ENCODE results near the gene ARHGEF9. TPM values are rescaled to one million over a fixed set of nuclear protein-coding genes. Genes with fewer than 3 reads are reported as not detected.

ARHGEF9 gene
- total and polyA plus RNA-seq, 10 donors, result 8.3 to 29.8 (median 16.6) TPM

DNA sequence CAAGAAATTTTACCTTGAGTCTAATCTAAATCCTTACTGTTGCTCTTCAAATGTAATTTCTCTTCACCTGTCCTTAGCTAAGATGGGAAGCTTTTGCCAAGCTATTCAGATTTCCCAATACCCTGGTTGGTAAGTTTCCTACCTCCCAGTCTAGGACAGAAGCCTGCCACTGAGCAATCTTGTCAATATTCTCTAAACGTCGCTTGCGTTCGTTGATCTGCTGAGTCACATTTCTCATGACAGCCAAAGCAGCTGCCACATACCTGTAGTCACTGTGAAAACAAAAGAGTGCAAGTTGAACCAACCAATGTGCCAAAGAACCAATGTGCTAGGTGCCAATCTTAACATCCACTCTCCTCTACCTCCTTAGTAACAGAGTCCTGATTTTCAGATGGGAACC, 111.1 kb downstream of the ARHGEF9 start:
- 89 to 96% (median 93%) methylated on average over 4 of the region's 4 CpGs for WGBS, 5 donors
- H3K27ac ChIP-seq, result no peak overlapping the region
- TF ChIP-seq CTCF (IDR thresholded peaks at IDR 0.05 in 8 of 11, conservative IDR thresholded peaks at IDR 0.05 in 3 of 11), result no peak
- TF ChIP-seq POLR2A (IDR thresholded peaks at IDR 0.05), result no peak
- no peak for TF ChIP-seq POLR2AphosphoS5 (IDR thresholded peaks at IDR 0.05)
- no peaks in the 10 kb centered on the region for H3K4me1 ChIP-seq
- no peak overlapping the region for H3K4me3 ChIP-seq
- peaks cover 0 to 87% (median 10%) of the 10 kb centered on the region in 6 donors for H3K36me3 ChIP-seq
- H3K27me3 ChIP-seq (replicated peaks in 1 of 7), result no peaks in the 10 kb centered on the region
- no peaks in the 10 kb centered on the region for H3K9me3 ChIP-seq
- intact Hi-C loops (cut with DNase I; ENCODE audit: low total_unique reads), result no loop called here
- no peak for DNase-seq

GRCh38 chrX:63664741-63665140, 120.3 kb downstream of the ARHGEF9 start:
- Histone ChIP-seq H3K9me3 (peaks cover 0 to 3% (median 0%) of the 10 kb centered on the region in 8 donors), H3K36me3 (peaks cover 0 to 49% (median 7%) of the 10 kb centered on the region in 6 donors), H3K27me3 (replicated peaks in 1 of 7) (no peaks in the 10 kb centered on the region), H3K4me3 (no peak overlapping the region), H3K27ac (no peak overlapping the region), H3K4me1 (no peaks in the 10 kb centered on the region)
- DNase-seq, result no peak
- intact Hi-C loops (cut with DNase I; ENCODE audit: low total_unique reads), result no loop called here
- TF ChIP-seq POLR2AphosphoS5 (IDR thresholded peaks at IDR 0.05) (no peak), CTCF (IDR thresholded peaks at IDR 0.05 in 8 of 11, conservative IDR thresholded peaks at IDR 0.05 in 3 of 11) (no peak), POLR2A (IDR thresholded peaks at IDR 0.05) (no peak)

GRCh38 chrX:63664083-63664482, 120.9 kb downstream of the ARHGEF9 start:
- no peaks in the 10 kb centered on the region for H3K27me3 ChIP-seq (replicated peaks in 1 of 7)
- intact Hi-C loops (cut with DNase I; ENCODE audit: low total_unique reads), result no loop called here
- no peak for DNase-seq
- H3K9me3 ChIP-seq, result peaks cover 0 to 3% (median 0%) of the 10 kb centered on the region in 8 donors
- TF ChIP-seq CTCF (IDR thresholded peaks at IDR 0.05 in 8 of 11, conservative IDR thresholded peaks at IDR 0.05 in 3 of 11) (no peak), POLR2A (IDR thresholded peaks at IDR 0.05) (no peak), POLR2AphosphoS5 (IDR thresholded peaks at IDR 0.05) (no peak)
- H3K4me3 ChIP-seq, result no peak overlapping the region
- H3K36me3 ChIP-seq, result peaks cover 0 to 48% (median 7%) of the 10 kb centered on the region in 6 donors
- H3K27ac ChIP-seq, result no peak overlapping the region
- no peaks in the 10 kb centered on the region for H3K4me1 ChIP-seq
- WGBS, 5 donors, result 61 to 100% (median 83%) methylated on average over 1 of the region's 1 CpG

GRCh38 chrX:63661676-63662075, 123.3 kb downstream of the ARHGEF9 start:
- no peak for DNase-seq
- intact Hi-C loops (cut with DNase I; ENCODE audit: low total_unique reads), result no loop called here
- Histone ChIP-seq H3K27me3 (replicated peaks in 1 of 7) (no peaks in the 10 kb centered on the region), H3K4me1 (no peaks in the 10 kb centered on the region), H3K9me3 (no peaks in the 10 kb centered on the region), H3K4me3 (no peak overlapping the region), H3K27ac (no peak overlapping the region), H3K36me3 (peaks cover 0 to 54% (median 7%) of the 10 kb centered on the region in 6 donors)
- no peak for TF ChIP-seq POLR2AphosphoS5 (IDR thresholded peaks at IDR 0.05)
- 49 to 100% (median 60%) methylated on average over 1 of the region's 1 CpG for WGBS, 5 donors

DNA sequence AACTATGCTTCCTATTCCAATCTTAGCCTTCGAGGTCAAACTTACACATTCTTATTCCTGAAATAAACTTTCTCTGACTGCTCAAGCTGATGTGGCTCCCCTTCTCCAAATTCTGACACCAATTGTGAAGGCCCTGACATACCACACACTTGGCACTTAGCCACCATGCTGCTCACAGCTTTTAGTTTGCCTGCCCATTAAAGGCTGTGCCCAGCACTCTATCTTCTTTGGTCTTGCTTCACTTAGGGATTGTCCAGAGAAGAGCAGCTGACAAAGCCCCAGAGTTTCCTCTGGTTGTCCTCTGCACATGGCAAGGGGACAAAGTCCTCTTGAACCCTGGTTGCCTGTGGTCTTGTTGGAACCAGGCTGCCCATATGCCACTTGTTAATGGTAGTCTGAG, 126.1 kb downstream of the ARHGEF9 start:
- TF ChIP-seq POLR2A (IDR thresholded peaks at IDR 0.05), result no peak
- TF ChIP-seq CTCF (IDR thresholded peaks at IDR 0.05 in 8 of 11, conservative IDR thresholded peaks at IDR 0.05 in 3 of 11), result no peak
- no peak for TF ChIP-seq POLR2AphosphoS5 (IDR thresholded peaks at IDR 0.05)
- H3K4me3 ChIP-seq, result no peak overlapping the region
- no peaks in the 10 kb centered on the region for H3K9me3 ChIP-seq
- intact Hi-C loops (cut with DNase I; ENCODE audit: low total_unique reads), result no loop called here
- 58 to 80% (median 74%) methylated on average over 1 of the region's 1 CpG for WGBS, 5 donors
- H3K36me3 ChIP-seq, result peaks cover 0 to 56% (median 5%) of the 10 kb centered on the region in 6 donors
- H3K4me1 ChIP-seq, result no peaks in the 10 kb centered on the region
- H3K27me3 ChIP-seq (replicated peaks in 1 of 7), result no peaks in the 10 kb centered on the region
- no peak overlapping the region for H3K27ac ChIP-seq
- no peak for DNase-seq
